Measurements from ENCODE around the gene MEN1. TPM values are rescaled to one million over a fixed set of nuclear protein-coding genes. Genes with fewer than 3 reads are reported as not detected.

The MEN1 gene
- total and polyA plus RNA-seq, 2 of the 13 experiments (the other 11 are each of a cell fraction or from before 2014, with no cell fraction given) = 20.5 to 27.3 TPM

GRCh38 chr11:64842851-64843685 is 32.7 kb upstream of the MEN1 start (continued):
- TF ChIP-seq ZBTB37 (CRISPR knock-in tag; IDR thresholded peaks at IDR 0.05) (no peak), RORA (CRISPR knock-in tag; IDR thresholded peaks at IDR 0.05) (no peak), ZFP82 (CRISPR knock-in tag; IDR thresholded peaks at IDR 0.05; ENCODE audit: borderline replicate concordance) (no peak), ZBED4 (CRISPR knock-in tag; IDR thresholded peaks at IDR 0.05; ENCODE audit: borderline replicate concordance) (no peak), ZNF546 (CRISPR knock-in tag; conservative IDR thresholded peaks at IDR 0.05) (no peak), ZNF75D (CRISPR knock-in tag; IDR thresholded peaks at IDR 0.05; ENCODE audit: borderline replicate concordance) (no peak), POLR2AphosphoS2 (IDR thresholded peaks at IDR 0.05; ENCODE audit: low read depth, low read length) (no peak), MTF2 (CRISPR knock-in tag; IDR thresholded peaks at IDR 0.05; ENCODE audit: borderline replicate concordance) (peak; percentile 19; the same call in 1 of the 2 replicates), NRL (CRISPR knock-in tag; IDR thresholded peaks at IDR 0.05; ENCODE audit: borderline replicate concordance) (no peak), FOXM1 (CRISPR knock-in tag; IDR thresholded peaks at IDR 0.05) (no peak), PITX1 (CRISPR knock-in tag; IDR thresholded peaks at IDR 0.05) (peak; percentile 32; the same call in 1 of the 2 replicates), NFIB (CRISPR knock-in tag; IDR thresholded peaks at IDR 0.05; ENCODE audit: borderline replicate concordance) (no peak), JDP2 (CRISPR knock-in tag; IDR thresholded peaks at IDR 0.05; ENCODE audit: borderline replicate concordance) (no peak), TFAP4 (IDR thresholded peaks at IDR 0.05; ENCODE audit: borderline replicate concordance, low read depth) (no peak), MXD1 (CRISPR knock-in tag; IDR thresholded peaks at IDR 0.05) (peak; percentile 31; the same call in 1 of the 2 replicates), ZNF564 (CRISPR knock-in tag; IDR thresholded peaks at IDR 0.05) (peak; percentile 43; the same call in 1 of the 2 replicates), ZNF570 (CRISPR knock-in tag; IDR thresholded peaks at IDR 0.05; ENCODE audit: borderline replicate concordance) (no peak), HNRNPL (IDR thresholded peaks at IDR 0.05; ENCODE audit: low read depth, low read length) (peak; percentile 90)
- TF ChIP-seq, protein P1, sequence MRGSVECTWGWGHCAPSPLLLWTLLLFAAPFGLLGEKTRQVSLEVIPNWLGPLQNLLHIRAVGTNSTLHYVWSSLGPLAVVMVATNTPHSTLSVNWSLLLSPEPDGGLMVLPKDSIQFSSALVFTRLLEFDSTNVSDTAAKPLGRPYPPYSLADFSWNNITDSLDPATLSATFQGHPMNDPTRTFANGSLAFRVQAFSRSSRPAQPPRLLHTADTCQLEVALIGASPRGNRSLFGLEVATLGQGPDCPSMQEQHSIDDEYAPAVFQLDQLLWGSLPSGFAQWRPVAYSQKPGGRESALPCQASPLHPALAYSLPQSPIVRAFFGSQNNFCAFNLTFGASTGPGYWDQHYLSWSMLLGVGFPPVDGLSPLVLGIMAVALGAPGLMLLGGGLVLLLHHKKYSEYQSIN (CRISPR knock-in tag; IDR thresholded peaks at IDR 0.05; ENCODE audit: borderline replicate concordance) = no peak
- TF ChIP-seq, protein P2, sequence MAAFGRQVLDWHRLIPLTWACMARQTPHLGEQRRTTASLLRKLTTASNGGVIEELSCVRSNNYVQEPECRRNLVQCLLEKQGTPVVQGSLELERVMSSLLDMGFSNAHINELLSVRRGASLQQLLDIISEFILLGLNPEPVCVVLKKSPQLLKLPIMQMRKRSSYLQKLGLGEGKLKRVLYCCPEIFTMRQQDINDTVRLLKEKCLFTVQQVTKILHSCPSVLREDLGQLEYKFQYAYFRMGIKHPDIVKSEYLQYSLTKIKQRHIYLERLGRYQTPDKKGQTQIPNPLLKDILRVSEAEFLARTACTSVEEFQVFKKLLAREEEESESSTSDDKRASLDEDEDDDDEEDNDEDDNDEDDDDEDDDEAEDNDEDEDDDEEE (CRISPR knock-in tag; IDR thresholded peaks at IDR 0.05) = no peak

Data from HepG2 (cell line).